ENCODE data around the gene SLC37A3.

DNA sequence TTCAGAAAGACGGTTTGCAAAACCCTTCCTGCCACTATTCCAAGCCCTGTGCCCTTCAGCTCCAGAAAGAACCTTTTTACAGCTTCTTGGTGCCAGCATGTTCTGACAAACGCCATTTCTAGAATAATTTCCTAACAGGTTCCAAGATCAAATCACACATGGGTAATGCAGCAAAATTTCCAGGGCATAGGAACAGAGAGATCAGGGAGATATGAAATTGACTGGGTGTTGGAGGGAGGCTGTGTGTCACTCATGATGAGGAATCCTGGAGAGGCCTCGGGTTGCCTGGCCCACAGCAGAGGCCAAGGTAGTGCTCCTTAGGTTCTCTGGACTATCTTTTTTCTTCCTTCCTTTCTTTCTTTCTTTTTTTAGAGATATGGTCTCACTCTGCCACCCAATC is 35.1 kb upstream of the SLC37A3 start:
- TF ChIP-seq POLR2A (IDR thresholded peaks at IDR 0.05) (no peak), EP300 (IDR thresholded peaks at IDR 0.05) (no peak)
- TF ChIP-seq, protein P1, sequence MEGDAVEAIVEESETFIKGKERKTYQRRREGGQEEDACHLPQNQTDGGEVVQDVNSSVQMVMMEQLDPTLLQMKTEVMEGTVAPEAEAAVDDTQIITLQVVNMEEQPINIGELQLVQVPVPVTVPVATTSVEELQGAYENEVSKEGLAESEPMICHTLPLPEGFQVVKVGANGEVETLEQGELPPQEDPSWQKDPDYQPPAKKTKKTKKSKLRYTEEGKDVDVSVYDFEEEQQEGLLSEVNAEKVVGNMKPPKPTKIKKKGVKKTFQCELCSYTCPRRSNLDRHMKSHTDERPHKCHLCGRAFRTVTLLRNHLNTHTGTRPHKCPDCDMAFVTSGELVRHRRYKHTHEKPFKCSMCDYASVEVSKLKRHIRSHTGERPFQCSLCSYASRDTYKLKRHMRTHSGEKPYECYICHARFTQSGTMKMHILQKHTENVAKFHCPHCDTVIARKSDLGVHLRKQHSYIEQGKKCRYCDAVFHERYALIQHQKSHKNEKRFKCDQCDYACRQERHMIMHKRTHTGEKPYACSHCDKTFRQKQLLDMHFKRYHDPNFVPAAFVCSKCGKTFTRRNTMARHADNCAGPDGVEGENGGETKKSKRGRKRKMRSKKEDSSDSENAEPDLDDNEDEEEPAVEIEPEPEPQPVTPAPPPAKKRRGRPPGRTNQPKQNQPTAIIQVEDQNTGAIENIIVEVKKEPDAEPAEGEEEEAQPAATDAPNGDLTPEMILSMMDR (IDR thresholded peaks at IDR 0.05) = no peak

All from upper lobe of left lung (tissue), 4 donors.